ENCODE results near the gene KIAA0930.

DNA sequence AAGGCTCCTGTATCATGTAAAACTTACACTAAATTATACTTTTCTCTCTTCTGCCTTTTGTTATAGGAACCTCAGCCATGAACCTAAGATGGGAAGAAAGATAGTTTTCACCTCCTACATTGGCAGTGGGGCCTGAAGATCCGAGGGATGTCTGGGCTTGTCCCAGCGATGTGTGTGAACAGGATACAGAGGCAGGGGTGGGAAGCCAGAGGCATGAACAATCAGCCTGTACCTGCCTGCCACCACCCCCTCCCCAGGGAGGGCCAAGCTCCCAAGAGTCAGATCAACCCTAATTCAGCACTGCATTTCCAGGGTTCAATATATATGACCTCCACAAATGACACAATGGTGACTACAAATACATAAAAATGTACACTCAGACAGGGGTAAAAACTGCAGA, 9.4 kb downstream of the KIAA0930 start:
- TF ChIP-seq, protein P1, sequence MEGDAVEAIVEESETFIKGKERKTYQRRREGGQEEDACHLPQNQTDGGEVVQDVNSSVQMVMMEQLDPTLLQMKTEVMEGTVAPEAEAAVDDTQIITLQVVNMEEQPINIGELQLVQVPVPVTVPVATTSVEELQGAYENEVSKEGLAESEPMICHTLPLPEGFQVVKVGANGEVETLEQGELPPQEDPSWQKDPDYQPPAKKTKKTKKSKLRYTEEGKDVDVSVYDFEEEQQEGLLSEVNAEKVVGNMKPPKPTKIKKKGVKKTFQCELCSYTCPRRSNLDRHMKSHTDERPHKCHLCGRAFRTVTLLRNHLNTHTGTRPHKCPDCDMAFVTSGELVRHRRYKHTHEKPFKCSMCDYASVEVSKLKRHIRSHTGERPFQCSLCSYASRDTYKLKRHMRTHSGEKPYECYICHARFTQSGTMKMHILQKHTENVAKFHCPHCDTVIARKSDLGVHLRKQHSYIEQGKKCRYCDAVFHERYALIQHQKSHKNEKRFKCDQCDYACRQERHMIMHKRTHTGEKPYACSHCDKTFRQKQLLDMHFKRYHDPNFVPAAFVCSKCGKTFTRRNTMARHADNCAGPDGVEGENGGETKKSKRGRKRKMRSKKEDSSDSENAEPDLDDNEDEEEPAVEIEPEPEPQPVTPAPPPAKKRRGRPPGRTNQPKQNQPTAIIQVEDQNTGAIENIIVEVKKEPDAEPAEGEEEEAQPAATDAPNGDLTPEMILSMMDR (IDR thresholded peaks at IDR 0.05; ENCODE audit: borderline replicate concordance, extremely low read depth, low read length, poor library complexity, severe bottlenecking) = no peak
- no peak for TF ChIP-seq EZH2 (IDR thresholded peaks at IDR 0.05; ENCODE audit: borderline replicate concordance, low read depth, low read length, severe bottlenecking)

All from DND-41 (cell line).